Activated T-helper 1 cell treated with anti-CD3 and anti-CD28 coated beads, Interleukin-12 subunit alpha, Interleukin-12 subunit beta, Interleukin-2, Interleukin-4 antibody, amounts not matched to agents 30 ng/mL and 10 ng/mL and 1 ng/mL, durations not matched to agents 14 hours and 24 hours and 36 hours (primary cell): Measurements from ENCODE around the gene AGRN. TPM values are rescaled to one million over a fixed set of nuclear protein-coding genes. Genes with fewer than 3 reads are reported as not detected.
A peak's percentile ranks its signal among the peaks of the same experiment; 100 is the strongest.
"Not testable (repeated sequence)": the region's sequence is repeated elsewhere in the genome, so short reads cannot be mapped to it uniquely, and the experiment has no call there.

Source experiments
- DNase-seq: peaks from one replicate; pipeline ENCODE4 v3.0.0; 2021; ENCODE audit warnings: low spot score
- H3K27ac Mint-ChIP-seq: one replicate; pipeline ENCODE4 v1.8.0; 2021; ENCODE audit warnings: mild to moderate bottlenecking, mixed read lengths
- H3K27me3 Mint-ChIP-seq: one replicate; pipeline ENCODE4 v1.8.0; 2022; ENCODE audit warnings: mild to moderate bottlenecking, moderate library complexity, mixed read lengths; ENCODE audit not compliant: insufficient read depth
- H3K36me3 Mint-ChIP-seq: one replicate; pipeline ENCODE4 v1.8.0; 2021; ENCODE audit warnings: low read depth, mixed read lengths
- H3K4me1 Mint-ChIP-seq: one replicate; pipeline ENCODE4 v1.8.0; 2021; ENCODE audit warnings: low read depth, mixed read lengths
- H3K4me3 Mint-ChIP-seq: one replicate; pipeline ENCODE4 v1.8.0; 2021; ENCODE audit warnings: mild to moderate bottlenecking, moderate library complexity, mixed read lengths
- H3K9me3 Mint-ChIP-seq: one replicate; pipeline ENCODE4 v1.8.0; 2021; ENCODE audit warnings: mixed read lengths
- intact Hi-C: fragments of 100-400 bp; cut with micrococcal nuclease; formaldehyde crosslinking; loops from one replicate; pipeline ENCODE4 v1.15.1; 2024
- total RNA-seq: library from RNA; stranded (reverse); gene quantifications from 2 replicates; pipeline ENCODE4 v1.2.3, GENCODE V29; 2022

Gene AGRN
- total RNA-seq, 1 donor from 2014 or later: 30.3 TPM

DNA sequence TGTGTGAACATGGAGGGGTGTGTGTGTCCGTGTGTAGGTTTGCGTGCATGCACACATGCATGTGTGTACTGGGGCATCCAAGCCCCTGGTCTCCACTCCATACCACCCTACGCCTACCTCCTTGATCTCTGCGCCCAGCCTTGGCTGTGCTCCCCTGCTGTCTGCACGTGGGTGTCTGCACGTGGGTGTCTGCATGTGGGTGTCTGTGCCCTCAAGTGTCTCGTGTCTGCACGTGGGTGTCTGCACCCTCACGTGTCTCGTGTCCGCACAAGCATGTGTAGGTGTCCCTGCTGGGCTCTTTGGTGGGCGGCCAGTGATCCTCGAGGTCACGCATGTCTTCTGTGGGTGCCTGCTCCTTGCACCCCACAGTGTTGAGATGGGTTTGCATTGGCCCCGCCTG is 33.1 kb downstream of the AGRN start:
- intact Hi-C loops: no loop called here
- Mint-ChIP-seq H3K4me1 (no peaks in the 10 kb centered on the region), H3K4me3 (no peak overlapping the region), H3K9me3 (no peaks in the 10 kb centered on the region), H3K36me3 (no peaks in the 10 kb centered on the region), H3K27me3 (peaks cover 9% of the 10 kb centered on the region), H3K27ac (no peak overlapping the region)
- DNase-seq: no peak

DNA sequence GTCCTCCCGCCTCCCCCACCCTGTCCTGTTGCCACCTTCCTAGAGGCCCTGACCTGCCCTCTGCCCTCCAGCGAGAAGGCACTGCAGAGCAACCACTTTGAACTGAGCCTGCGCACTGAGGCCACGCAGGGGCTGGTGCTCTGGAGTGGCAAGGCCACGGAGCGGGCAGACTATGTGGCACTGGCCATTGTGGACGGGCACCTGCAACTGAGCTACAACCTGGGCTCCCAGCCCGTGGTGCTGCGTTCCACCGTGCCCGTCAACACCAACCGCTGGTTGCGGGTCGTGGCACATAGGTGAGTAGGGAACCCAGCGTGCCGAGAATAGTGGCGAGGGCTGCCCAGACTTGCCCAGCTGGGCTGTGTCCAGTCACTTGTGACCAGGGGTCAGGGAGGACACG is 33.8 kb downstream of the AGRN start:
- H3K4me1 Mint-ChIP-seq: no peaks in the 10 kb centered on the region
- H3K36me3 Mint-ChIP-seq: no peaks in the 10 kb centered on the region

DNA sequence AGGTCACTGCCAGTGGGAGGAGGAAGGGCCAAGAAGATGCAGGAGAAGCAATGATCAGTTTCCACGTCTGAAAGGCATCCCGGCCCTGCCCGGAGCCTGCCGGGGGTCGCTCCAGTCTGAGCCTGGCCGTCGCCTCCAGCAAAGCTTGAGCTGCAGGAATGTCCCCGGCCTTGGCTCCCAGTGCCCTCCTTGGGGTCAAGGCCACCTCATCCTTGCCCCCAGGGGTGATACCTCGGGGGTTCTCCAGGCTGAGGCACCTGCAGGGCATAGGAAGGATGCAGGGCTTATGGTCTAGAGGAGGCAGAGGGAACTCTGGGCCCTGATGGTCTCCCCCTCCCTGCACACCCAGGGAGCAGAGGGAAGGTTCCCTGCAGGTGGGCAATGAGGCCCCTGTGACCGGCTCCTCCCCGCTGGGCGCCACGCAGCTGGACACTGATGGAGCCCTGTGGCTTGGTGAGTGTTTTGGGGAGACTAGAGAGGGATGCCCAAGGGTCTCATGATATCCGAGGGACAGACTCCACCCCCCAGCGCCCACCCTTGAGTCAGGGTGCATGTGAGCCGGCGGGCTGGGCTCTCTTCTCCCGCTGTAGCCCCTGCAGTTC is 34.3 kb downstream of the AGRN start:
- H3K9me3 Mint-ChIP-seq: no peaks in the 10 kb centered on the region
- DNase-seq: no peak
- H3K27ac Mint-ChIP-seq: no peak overlapping the region
- H3K4me3 Mint-ChIP-seq: no peak overlapping the region
- H3K36me3 Mint-ChIP-seq: no peaks in the 10 kb centered on the region
- peaks cover 16% of the 10 kb centered on the region for H3K27me3 Mint-ChIP-seq
- intact Hi-C loops: no loop called here
- H3K4me1 Mint-ChIP-seq: no peaks in the 10 kb centered on the region

More for the DNA sequence above, 33.8 kb downstream of the AGRN start:
- H3K27ac Mint-ChIP-seq: no peak overlapping the region
- no peak overlapping the region for H3K4me3 Mint-ChIP-seq
- no peaks in the 10 kb centered on the region for H3K9me3 Mint-ChIP-seq
- intact Hi-C loops: no loop called here
- H3K27me3 Mint-ChIP-seq: peaks cover 14% of the 10 kb centered on the region
- no peak for DNase-seq

DNA sequence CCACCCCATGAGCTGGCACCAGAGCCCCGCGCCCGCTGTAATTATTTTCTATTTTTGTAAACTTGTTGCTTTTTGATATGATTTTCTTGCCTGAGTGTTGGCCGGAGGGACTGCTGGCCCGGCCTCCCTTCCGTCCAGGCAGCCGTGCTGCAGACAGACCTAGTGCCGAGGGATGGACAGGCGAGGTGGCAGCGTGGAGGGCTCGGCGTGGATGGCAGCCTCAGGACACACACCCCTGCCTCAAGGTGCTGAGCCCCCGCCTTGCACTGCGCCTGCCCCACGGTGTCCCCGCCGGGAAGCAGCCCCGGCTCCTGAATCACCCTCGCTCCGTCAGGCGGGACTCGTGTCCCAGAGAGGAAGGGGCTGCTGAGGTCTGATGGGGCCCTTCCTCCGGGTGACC is 35.1 kb downstream of the AGRN start:
- Mint-ChIP-seq H3K4me3 (no peak overlapping the region), H3K27me3 (peaks cover 17% of the 10 kb centered on the region), H3K9me3 (no peaks in the 10 kb centered on the region), H3K36me3 (no peaks in the 10 kb centered on the region), H3K4me1 (no peaks in the 10 kb centered on the region), H3K27ac (no peak overlapping the region)
- intact Hi-C loops: no loop called here
- no peak for DNase-seq

DNA sequence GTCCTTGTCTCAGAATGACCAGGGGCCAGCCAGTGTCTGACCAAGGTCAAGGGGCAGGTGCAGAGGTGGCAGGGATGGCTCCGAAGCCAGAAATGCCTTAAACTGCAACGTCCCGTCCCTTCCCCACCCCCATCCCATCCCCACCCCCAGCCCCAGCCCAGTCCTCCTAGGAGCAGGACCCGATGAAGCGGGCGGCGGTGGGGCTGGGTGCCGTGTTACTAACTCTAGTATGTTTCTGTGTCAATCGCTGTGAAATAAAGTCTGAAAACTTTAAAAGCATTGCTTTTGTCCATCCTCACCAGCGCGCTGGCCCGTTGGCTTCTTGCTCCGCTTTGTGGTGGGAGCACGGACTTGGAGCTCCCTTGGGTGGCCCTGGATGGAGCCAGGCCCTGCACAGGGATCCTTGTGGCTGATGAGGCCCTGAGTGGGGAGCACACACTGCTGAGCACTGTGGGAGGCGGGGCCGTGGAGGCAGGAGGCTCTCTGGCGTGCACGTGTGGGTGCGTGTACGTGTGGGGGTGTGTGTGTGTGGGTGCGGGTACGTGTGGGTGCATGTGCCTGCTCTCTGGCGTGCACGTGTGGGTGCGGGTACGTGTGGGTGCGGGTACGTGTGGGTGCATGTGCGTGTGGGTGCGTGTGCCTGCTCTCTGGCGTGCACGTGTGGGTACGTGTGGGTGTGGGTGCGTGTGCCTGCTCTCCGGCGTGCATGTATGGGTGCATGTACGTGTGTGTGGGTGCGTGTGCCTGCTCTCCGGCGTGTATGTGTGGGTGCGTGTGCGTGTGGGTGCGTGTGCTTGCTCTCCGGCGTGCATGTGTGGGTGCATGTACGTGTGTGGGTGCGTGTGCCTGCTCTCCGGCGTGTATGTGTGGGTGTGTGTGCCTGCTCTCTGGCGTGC is 36.2 kb downstream of the AGRN start:
- Mint-ChIP-seq H3K4me3 (no peak overlapping the region), H3K27me3 (peaks cover 22% of the 10 kb centered on the region), H3K27ac (no peak overlapping the region), H3K9me3 (no peaks in the 10 kb centered on the region), H3K4me1 (no peaks in the 10 kb centered on the region), H3K36me3 (no peaks in the 10 kb centered on the region)
- DNase-seq: no peak
- intact Hi-C loops: no loop called here

DNA sequence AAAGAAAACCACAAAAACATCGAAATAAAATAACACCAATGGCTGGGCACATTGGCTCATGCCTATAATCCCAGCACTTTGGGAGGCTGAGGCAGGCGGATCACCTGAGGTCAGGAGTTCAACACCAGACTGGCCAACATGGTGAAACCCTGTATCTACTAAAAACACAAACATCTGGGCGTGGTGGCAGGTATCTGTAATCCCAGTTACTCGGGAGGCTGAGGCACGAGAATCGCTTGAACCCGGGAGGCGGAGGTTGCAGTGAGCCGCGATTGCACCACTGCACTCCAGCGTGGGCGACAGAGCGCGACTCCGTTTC is 37.8 kb downstream of the AGRN start:
- intact Hi-C loops: loop anchor here (2.0 kb wide), 1 partner anchor 59 kb away; the partner anchor contains the start of gene C1orf159
- H3K27ac Mint-ChIP-seq, DNase-seq, H3K36me3 Mint-ChIP-seq, H3K9me3 Mint-ChIP-seq, H3K4me1 Mint-ChIP-seq: not testable (repeated sequence)
- peak overlapping the region; percentile 83 for H3K4me3 Mint-ChIP-seq
- H3K27me3 Mint-ChIP-seq: peaks cover 25% of the 10 kb centered on the region

DNA sequence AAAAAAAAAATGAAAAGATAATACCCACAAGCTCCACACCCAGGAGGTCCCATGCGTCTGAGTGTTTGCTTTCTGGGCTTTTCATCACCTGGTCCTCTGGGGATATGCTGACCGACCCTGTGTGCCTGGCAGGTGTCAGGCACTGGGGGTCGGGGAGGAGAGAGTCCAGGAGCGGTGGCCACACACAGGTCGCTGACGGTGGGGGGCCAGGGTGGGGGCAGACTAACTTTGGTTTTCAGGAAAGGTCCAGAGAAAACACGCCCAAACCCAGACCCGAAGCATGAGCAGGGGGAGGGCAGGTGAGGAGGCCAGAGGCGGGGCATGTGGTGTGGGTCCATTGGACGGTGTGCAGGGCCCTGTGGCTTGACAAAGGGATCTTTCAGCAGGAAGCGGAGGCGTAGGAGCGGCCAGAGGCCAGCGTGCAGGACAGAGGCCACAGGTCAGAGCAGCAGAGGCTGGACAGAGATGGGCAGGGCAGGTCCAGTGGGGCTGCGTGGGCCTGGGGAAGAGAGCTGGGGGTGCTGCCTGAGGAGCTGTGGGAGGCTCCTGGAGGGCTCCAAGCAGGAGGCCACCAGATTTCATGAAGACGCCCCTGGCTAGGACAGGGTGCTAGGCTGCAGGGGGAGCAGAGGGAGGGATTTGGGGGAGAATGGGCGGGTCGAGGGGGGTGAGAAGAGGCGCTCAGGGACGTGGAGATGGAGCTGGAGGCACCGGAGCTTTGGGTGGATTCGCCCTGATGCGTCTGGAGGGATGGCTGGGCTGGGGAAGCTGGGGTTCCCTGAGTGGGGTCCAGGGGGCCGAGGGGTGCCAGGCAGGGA is 38.4 kb downstream of the AGRN start:
- Mint-ChIP-seq H3K9me3 (no peaks in the 10 kb centered on the region), H3K36me3 (no peaks in the 10 kb centered on the region), H3K27ac (peak overlapping the region; percentile 74), H3K27me3 (peaks cover 25% of the 10 kb centered on the region), H3K4me1 (no peaks in the 10 kb centered on the region), H3K4me3 (peak overlapping the region; percentile 83)
- DNase-seq: no peak
- intact Hi-C loops: loop anchor here (2.0 kb wide), 1 partner anchor 59 kb away; the partner anchor contains the start of gene C1orf159

DNA sequence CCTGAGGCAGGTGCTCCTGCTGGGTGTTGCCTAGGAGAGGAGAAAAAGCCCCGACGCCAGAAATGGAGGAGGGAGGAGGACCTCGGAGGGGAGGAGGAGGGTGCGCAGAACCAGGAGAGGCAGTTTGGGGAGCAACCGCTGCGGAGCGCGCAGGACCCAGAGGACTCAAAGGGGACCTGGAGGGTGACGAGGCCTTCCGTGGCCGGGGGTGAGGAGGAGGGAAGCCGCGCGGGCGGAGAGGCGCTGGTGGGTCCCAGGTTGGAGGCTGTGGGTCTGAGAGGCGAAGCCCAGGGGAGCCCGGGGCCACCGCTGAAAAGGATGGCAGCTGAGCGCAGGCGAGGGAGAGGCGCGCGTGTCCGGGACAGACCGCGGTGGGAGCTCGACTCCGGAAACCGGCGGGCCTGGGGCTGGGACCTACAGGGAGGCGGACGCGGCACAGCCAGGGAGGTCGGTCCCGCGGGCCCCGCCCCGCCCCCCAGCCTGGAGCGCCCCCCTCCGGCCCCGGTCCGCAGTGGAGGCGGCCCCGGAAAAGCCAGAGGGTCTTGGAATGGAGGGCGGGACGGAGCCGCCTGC is 39.1 kb downstream of the AGRN start:
- peaks cover 25% of the 10 kb centered on the region for H3K27me3 Mint-ChIP-seq
- intact Hi-C loops: loop anchor here (1.0 to 2.0 kb wide), 5 partner anchors 19 to 99 kb away; partner anchors contain the start of genes C1orf159, ISG15 and KLHL17
- H3K9me3 Mint-ChIP-seq: no peaks in the 10 kb centered on the region
- H3K36me3 Mint-ChIP-seq: no peaks in the 10 kb centered on the region
- peak overlapping the region; percentile 52 for H3K27ac Mint-ChIP-seq
- DNase-seq: peak; percentile 46
- H3K4me3 Mint-ChIP-seq: peak overlapping the region; percentile 83
- H3K4me1 Mint-ChIP-seq: no peaks in the 10 kb centered on the region

DNA sequence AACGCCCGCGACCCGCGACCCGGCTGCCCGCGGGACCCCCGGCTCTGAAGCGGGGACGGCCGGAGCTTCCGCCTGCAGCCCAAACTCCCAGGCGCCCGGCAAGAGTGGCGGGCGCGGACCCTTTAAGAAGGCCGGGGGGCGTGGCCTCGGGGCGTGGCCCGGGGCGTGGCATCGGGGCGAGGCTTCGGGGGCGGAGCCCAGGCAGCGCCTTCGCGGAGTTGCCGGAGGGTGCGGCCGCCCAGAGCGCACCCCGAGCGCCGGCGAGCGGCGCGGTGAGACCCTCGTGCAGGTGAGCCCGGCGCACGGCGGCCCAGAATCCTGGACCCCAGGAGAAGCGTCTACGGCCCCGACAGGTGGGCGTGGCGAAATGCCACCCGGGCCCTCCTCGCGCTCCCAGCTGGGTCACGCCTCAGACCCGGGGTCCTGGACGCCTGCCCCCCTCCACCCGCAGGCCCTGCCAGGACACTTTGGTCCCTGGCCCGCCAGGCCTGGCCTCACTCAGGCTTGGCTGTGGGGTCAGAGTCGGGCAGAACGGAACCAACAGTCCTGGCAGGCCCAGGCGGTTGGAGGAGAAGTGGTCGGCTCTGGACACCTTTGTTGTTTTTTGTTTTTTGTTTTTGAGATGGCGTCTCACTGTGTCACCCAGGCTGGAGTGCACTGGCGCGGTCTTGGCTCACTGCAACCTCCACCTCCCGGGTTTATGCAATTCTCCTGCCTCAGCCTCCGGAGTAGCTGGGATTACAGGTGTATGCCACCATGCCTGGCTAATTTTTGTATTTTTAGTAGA is 39.8 kb downstream of the AGRN start:
- Mint-ChIP-seq H3K36me3 (no peaks in the 10 kb centered on the region), H3K4me1 (no peaks in the 10 kb centered on the region), H3K9me3 (no peaks in the 10 kb centered on the region), H3K27me3 (peaks cover 25% of the 10 kb centered on the region), H3K27ac (no peak overlapping the region), H3K4me3 (peak overlapping the region; percentile 86)
- intact Hi-C loops: loop anchor here (1.0 to 5.0 kb wide), 7 partner anchors 19 to 248 kb away; partner anchors contain the start of genes ACAP3, C1orf159, ISG15 and KLHL17
- peak; percentile 85 for DNase-seq

DNA sequence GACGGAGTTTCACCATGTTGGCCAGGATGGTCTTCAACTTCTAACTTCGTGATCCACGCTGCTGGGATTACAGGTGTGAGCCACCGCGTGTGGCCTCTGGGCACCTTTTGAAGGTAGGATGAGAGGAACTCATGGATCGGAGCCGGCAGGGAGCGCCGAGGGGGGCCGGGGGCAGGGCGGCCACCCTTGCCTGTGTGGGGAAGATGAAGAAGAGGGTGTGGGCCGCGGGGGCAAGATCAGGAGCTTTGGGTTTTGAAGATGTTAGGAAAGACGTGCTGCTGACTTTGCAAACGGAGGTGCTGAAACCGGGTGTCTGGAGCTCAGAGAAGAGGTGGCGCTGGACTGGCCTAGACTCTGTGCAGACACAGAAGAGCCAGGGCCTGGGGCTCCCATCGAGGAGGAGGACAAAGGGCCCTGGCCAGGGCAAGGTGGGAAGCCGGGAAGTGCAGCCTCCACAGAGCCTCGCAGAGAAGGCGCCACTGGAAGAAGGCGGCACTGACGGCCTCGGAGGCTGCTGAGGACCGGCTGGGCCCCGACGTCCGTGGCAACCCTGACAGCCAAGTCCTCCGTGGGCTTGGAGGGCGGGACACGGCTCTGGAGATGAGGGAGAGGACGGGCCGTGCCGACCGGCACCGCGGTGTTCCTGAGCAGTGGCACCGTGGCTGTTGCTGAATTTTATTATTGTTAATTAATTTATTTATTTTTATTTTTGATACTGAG is 40.5 kb downstream of the AGRN start:
- H3K27ac Mint-ChIP-seq: peak overlapping the region; percentile 52
- peak overlapping the region; percentile 86 for H3K4me3 Mint-ChIP-seq
- DNase-seq: no peak
- H3K36me3 Mint-ChIP-seq: no peaks in the 10 kb centered on the region
- H3K27me3 Mint-ChIP-seq: peaks cover 25% of the 10 kb centered on the region
- peaks cover 3% of the 10 kb centered on the region for H3K4me1 Mint-ChIP-seq
- no peaks in the 10 kb centered on the region for H3K9me3 Mint-ChIP-seq
- intact Hi-C loops: loop anchor here (5.0 kb wide), 2 partner anchors 37 to 247 kb away; partner anchors contain the start of genes ACAP3 and PUSL1

DNA sequence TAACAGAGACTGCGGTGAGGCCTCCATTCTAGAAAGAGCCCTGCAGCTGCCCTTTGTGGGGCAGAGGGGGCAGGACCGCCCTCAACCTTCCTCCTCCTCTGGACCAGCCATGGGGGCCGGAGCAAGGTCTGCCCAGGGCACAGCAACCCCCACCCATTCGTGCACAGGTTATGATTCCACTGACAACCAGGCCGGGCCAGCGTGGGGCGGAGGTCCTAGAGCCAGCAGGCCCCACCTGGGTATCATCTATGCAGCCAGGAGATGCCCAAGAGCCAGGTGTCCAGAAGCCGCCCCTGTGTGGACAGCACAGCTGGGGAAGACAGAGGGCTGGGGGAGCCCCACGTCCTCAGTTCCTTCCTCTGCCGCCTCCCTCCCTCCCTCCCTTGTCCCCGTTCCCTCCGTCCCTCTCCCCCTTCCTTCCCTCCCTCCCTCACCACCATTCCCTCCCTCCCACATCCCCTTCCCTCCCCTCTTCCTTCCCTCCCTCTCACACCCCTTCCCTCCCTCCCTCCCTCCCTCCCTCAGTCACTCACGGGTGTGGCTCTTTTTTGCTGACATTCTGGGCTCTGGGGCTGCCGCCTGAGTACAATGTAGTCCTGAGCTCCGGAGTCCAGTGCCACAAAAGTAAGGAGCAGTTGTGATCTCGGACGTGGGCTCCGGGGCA is 41.9 kb downstream of the AGRN start:
- intact Hi-C loops: loop anchor here (5.0 kb wide), 2 partner anchors 35 to 245 kb away; partner anchors contain the start of genes ACAP3 and PUSL1
- Mint-ChIP-seq H3K27ac (peak overlapping the region; percentile 40), H3K9me3 (no peaks in the 10 kb centered on the region), H3K4me1 (peaks cover 7% of the 10 kb centered on the region), H3K27me3 (peaks cover 22% of the 10 kb centered on the region), H3K4me3 (peak overlapping the region; percentile 78), H3K36me3 (no peaks in the 10 kb centered on the region)
- no peak for DNase-seq
